H1 (cell line): ENCODE results near the gene KLHDC4. TPM values are rescaled to one million over a fixed set of nuclear protein-coding genes. Genes with fewer than 3 reads are reported as not detected.

ENCODE experiments used
- CTCF ChIA-PET: fragments of 300-600 bp; sonication (Branson Sonifier 250); formaldehyde crosslinking; loops from one replicate; lab custom pipeline; 2021; ENCODE audit not compliant: partially characterized antibody; lab: Charles Lee
- POLR2A ChIA-PET: fragments of 300-600 bp; sonication (Branson Sonifier 250); formaldehyde crosslinking; loops from one replicate; lab custom pipeline; 2021; ENCODE audit warnings: inconsistent platforms; ENCODE audit not compliant: partially characterized antibody; lab: Charles Lee
- DNase-seq, 2 experiments: peaks; one replicate each; pipeline versions ENCODE4 v3.0.0 to v3.0.0-alpha.2; 2010 to 2022; ENCODE audit warnings: low spot score in 2 of 2, low read depth in 1 of 2, mixed read lengths in 1 of 2
- FAIRE-seq: peaks from 2 replicates; lab custom pipeline; 2011; peaks lifted over from hg19 to GRCh38; lab: Jason Lieb, UNC
- H2AFZ ChIP-seq: 2 replicates; pipeline ENCODE4 v1.8.1; 2012; ENCODE audit warnings: low read length, inconsistent platforms
- H2AK5ac ChIP-seq: 2 replicates; pipeline ENCODE4 v1.6.1; 2013; ENCODE audit warnings: low read depth, low read length
- H2BK120ac ChIP-seq: replicated peaks from 2 replicates; pipeline ENCODE3; 2013; ENCODE audit warnings: low read depth, low read length, inconsistent platforms
- H2BK12ac ChIP-seq: 2 replicates; pipeline ENCODE4 v1.6.1; 2013; ENCODE audit warnings: low read depth, low read length
- H2BK15ac ChIP-seq: 2 replicates; pipeline ENCODE4 v1.6.1; 2013; ENCODE audit warnings: low read length
- H2BK20ac ChIP-seq: 2 replicates; pipeline ENCODE4 v1.6.1; 2013; ENCODE audit warnings: low read length
- H2BK5ac ChIP-seq: 2 replicates; pipeline ENCODE4 v1.6.1; 2013; ENCODE audit warnings: low read depth, low read length
- H3K14ac ChIP-seq: 2 replicates; pipeline ENCODE4 v1.6.1; 2013; ENCODE audit warnings: inconsistent platforms; ENCODE audit not compliant: insufficient read length
- H3K18ac ChIP-seq: 2 replicates; pipeline ENCODE4 v1.6.1; 2013; ENCODE audit warnings: low read length; ENCODE audit errors: extremely low read depth
- H3K23ac ChIP-seq: 2 replicates; pipeline ENCODE4 v1.6.1; 2013; ENCODE audit warnings: inconsistent platforms; ENCODE audit not compliant: insufficient read length
- H3K23me2 ChIP-seq: 2 replicates; pipeline ENCODE4 v1.6.1; 2013; ENCODE audit warnings: low read depth, low read length
- H3K27ac ChIP-seq: 2 replicates; pipeline ENCODE4 v1.6.1; 2011; ENCODE audit warnings: low read depth, low read length, inconsistent platforms
- H3K27me3 ChIP-seq, 4 experiments: replicated peaks in 1 of 4; 1 replicate in 1 of 4; 2 replicates in 3 of 4; pipeline versions ENCODE4 v1.6.1 to v1.8.1; 2011 to 2013; ENCODE audit warnings: low read length in 3 of 4, mild to moderate bottlenecking in 3 of 4, inconsistent platforms in 2 of 4, mixed read lengths in 2 of 4, moderate library complexity in 1 of 4; ENCODE audit not compliant: control insufficient read depth in 3 of 4, insufficient read depth in 3 of 4; ENCODE audit errors: extremely low read depth in 1 of 4
- H3K36me3 ChIP-seq, 4 experiments: 2 replicates each; pipeline versions ENCODE4 v1.6.1 to v1.8.1; 2011 to 2013; ENCODE audit warnings: mild to moderate bottlenecking in 4 of 4, low read length in 3 of 4, moderate library complexity in 2 of 4, control low read depth in 1 of 4, inconsistent platforms in 1 of 4; ENCODE audit not compliant: insufficient read depth in 4 of 4, control insufficient read depth in 2 of 4
- H3K4ac ChIP-seq: replicated peaks from 2 replicates; pipeline ENCODE3; 2013; ENCODE audit warnings: low read length, low read depth, mixed read lengths, inconsistent platforms; ENCODE audit not compliant: insufficient read length
- H3K4me1 ChIP-seq, 4 experiments: replicated peaks in 1 of 4; 1 replicate in 1 of 4; 2 replicates in 3 of 4; pipeline versions ENCODE4 v1.6.1 to v1.8.1; 2011 to 2013; ENCODE audit warnings: low read length in 3 of 4, inconsistent platforms in 2 of 4, mixed read lengths in 1 of 4; ENCODE audit not compliant: insufficient read depth in 4 of 4, control insufficient read depth in 3 of 4
- H3K4me2 ChIP-seq, 2 experiments: 2 replicates each; pipeline versions ENCODE4 v1.6.1 to v1.8.1; 2011 to 2013; ENCODE audit warnings: low read depth in 2 of 2, low read length in 2 of 2, control low read depth in 1 of 2, inconsistent platforms in 1 of 2, mild to moderate bottlenecking in 1 of 2; ENCODE audit not compliant: insufficient read depth in 1 of 2
- H3K4me3 ChIP-seq, 4 experiments: fragments of 200-600, 300-600 bp in 1 of 4; sonication (generic), shearing (Covaris generic), sonication (Bioruptor Twin) in 1 of 4; 2 replicates each; pipeline versions ENCODE4 v1.5.1 to v1.8.1; 2011 to 2016; ENCODE audit warnings: low read length in 4 of 4, low read depth in 3 of 4, control low read depth in 2 of 4, inconsistent platforms in 2 of 4, mild to moderate bottlenecking in 2 of 4, mixed read lengths in 1 of 4, moderate library complexity in 1 of 4; ENCODE audit not compliant: insufficient read depth in 2 of 4; ENCODE audit errors: extremely low read depth in 1 of 4
- H3K56ac ChIP-seq: replicated peaks from 2 replicates; pipeline ENCODE3; 2013; ENCODE audit warnings: low read depth, mild to moderate bottlenecking, mixed read lengths, low read length, inconsistent platforms; ENCODE audit not compliant: insufficient read length
- H3K79me1 ChIP-seq: 2 replicates; pipeline ENCODE4 v1.6.1; 2013; ENCODE audit warnings: low read depth, low read length, control low read depth
- H3K79me2 ChIP-seq, 2 experiments: 2 replicates each; pipeline versions ENCODE4 v1.6.1 to v1.8.1; 2012 to 2013; ENCODE audit warnings: low read length in 2 of 2, mild to moderate bottlenecking in 2 of 2, inconsistent platforms in 1 of 2; ENCODE audit not compliant: insufficient read depth in 2 of 2, control insufficient read depth in 1 of 2
- H3K9ac ChIP-seq, 4 experiments: replicated peaks in 1 of 4; 1 replicate in 1 of 4; 2 replicates in 3 of 4; pipeline versions ENCODE4 v1.6.1 to v1.8.1; 2011 to 2013; ENCODE audit warnings: low read depth in 3 of 4, low read length in 3 of 4, control low read depth in 2 of 4, mild to moderate bottlenecking in 2 of 4, moderate library complexity in 2 of 4, inconsistent platforms in 1 of 4; ENCODE audit errors: extremely low read depth in 1 of 4
- H3K9me3 ChIP-seq, 2 experiments: 2 replicates each; pipeline versions ENCODE4 v1.6.1 to v1.8.1; 2012 to 2013; ENCODE audit warnings: mild to moderate bottlenecking in 2 of 2, moderate library complexity in 2 of 2, control low read depth in 1 of 2, inconsistent platforms in 1 of 2, low read depth in 1 of 2, low read length in 1 of 2, mixed read lengths in 1 of 2; ENCODE audit not compliant: insufficient read depth in 2 of 2
- H4K20me1 ChIP-seq, 2 experiments: replicated peaks in 1 of 2; 2 replicates each; pipeline versions ENCODE3 to v1.8.1; 2011 to 2013; ENCODE audit warnings: inconsistent platforms in 2 of 2, low read length in 2 of 2, mild to moderate bottlenecking in 1 of 2; ENCODE audit not compliant: insufficient read depth in 2 of 2, control insufficient read depth in 1 of 2
- H4K5ac ChIP-seq: 2 replicates; pipeline ENCODE4 v1.6.1; 2013; ENCODE audit warnings: low read length, low read depth, mixed read lengths, inconsistent platforms; ENCODE audit not compliant: insufficient read length
- H4K8ac ChIP-seq: 2 replicates; pipeline ENCODE4 v1.8.0; 2013; ENCODE audit warnings: mild to moderate bottlenecking, moderate library complexity, low read length, inconsistent platforms; ENCODE audit not compliant: insufficient read depth; ENCODE audit errors: extremely low read depth
- H4K91ac ChIP-seq: replicated peaks from 2 replicates; pipeline ENCODE3; 2013; ENCODE audit warnings: low read length, mixed read lengths, inconsistent platforms; ENCODE audit not compliant: insufficient read length
- ATF2 ChIP-seq: IDR thresholded peaks from 2 replicates; pipeline ENCODE4 v1.6.1; 2012; ENCODE audit warnings: low read length, inconsistent platforms
- CHD2 ChIP-seq: IDR thresholded peaks from 2 replicates; pipeline ENCODE4 v1.6.1; 2012; ENCODE audit warnings: low read length, improper control_type of control experiment
- FOSL1 ChIP-seq: IDR thresholded peaks from 2 replicates; pipeline ENCODE4 v1.6.1; 2011; ENCODE audit warnings: mild to moderate bottlenecking, low read depth, low read length, moderate library complexity; ENCODE audit not compliant: insufficient read depth
- RAD21 ChIP-seq, 2 experiments: IDR thresholded peaks in 1 of 2; conservative IDR thresholded peaks in 1 of 2; 2 replicates each; pipeline ENCODE4 v1.6.1; 2011; ENCODE audit warnings: low read depth in 2 of 2, low read length in 2 of 2, improper control_type of control experiment in 1 of 2, inconsistent platforms in 1 of 2, mild to moderate bottlenecking in 1 of 2, moderate library complexity in 1 of 2
- RNF2 ChIP-seq: fragments of 200-900, 300-1000 bp; sonication (generic); IDR thresholded peaks from 2 replicates; pipeline ENCODE4 v1.7.1; 2016; ENCODE audit warnings: borderline replicate concordance, low read depth, mild to moderate bottlenecking, antibody characterized with exemption, low read length; ENCODE audit not compliant: poor library complexity, severe bottlenecking; ENCODE audit errors: missing control alignments
- TAF7 ChIP-seq: optimal IDR thresholded peaks from 2 replicates; pipeline ENCODE3; 2011; ENCODE audit warnings: low read depth, mild to moderate bottlenecking, inconsistent platforms, low read length, moderate library complexity, borderline replicate concordance
- YY1 ChIP-seq: IDR thresholded peaks from 2 replicates; pipeline ENCODE4 v1.6.1; 2011; ENCODE audit warnings: low read depth, mild to moderate bottlenecking, low read length
- WGBS, 2 experiments: shearing (Covaris generic) in 1 of 2; methylation state at CpG; one replicate each; pipeline versions ENCODE4 v1.1.6 to v1.1.7; 2013 to 2015; ENCODE audit warnings: low lambda C conversion rate in 2 of 2, mixed read lengths in 2 of 2, inconsistent platforms in 1 of 2, low coverage in 1 of 2, missing lambda C conversion rate in 1 of 2; ENCODE audit not compliant: insufficient replicate concordance in 2 of 2, insufficient coverage in 1 of 2, insufficient read length in 1 of 2; ENCODE audit errors: extremely low coverage in 1 of 2, missing lambda C conversion rate in 1 of 2; 5-methylcytosine and 5-hydroxymethylcytosine counted together
- polyA plus RNA-seq, 7 experiments: library from polyadenylated mRNA; depleted of rRNA in 3 of 7; stranded (reverse) in 5 of 7; unstranded in 2 of 7; fragments of >200 nt in 5 of 7; fragments of 200-250 nt in 2 of 7; gene quantifications; 1 replicate in 5 of 7; 2 replicates in 1 of 7; 4 replicates in 1 of 7; pipeline versions ENCODE4 v1.2.1 to v1.2.3, GENCODE V29; 2011 to 2013; ENCODE audit warnings: missing spikeins in 2 of 7, mixed read lengths in 2 of 7
- total RNA-seq: library from RNA; stranded (reverse); fragmentation: NEBNext Ultra II Directional; extraction: Animal tissue kit (Norgen Biotek cat#: 25700); gene quantifications from 2 replicates; pipeline ENCODE4 v1.2.1, GENCODE V29; 2021

The KLHDC4 gene
- total and polyA plus RNA-seq, 2 of the 8 experiments (the other 6 are each of a cell fraction or from before 2014, with no cell fraction given): 23.7 to 63.9 TPM

- peak in 1 of 2 experiments; percentile 80 for DNase-seq
- Histone ChIP-seq H4K91ac (no peak overlapping the region), H3K9ac (no peak overlapping the region), H3K4me1 (peaks cover 0 to 3% (median 0%) of the 10 kb centered on the region in 4 experiments; a peak in 2 of 7 replicates), H2BK12ac (no peak overlapping the region), H2BK20ac (no peak overlapping the region), H3K23ac (no peak overlapping the region), H2AK5ac (no peak overlapping the region), H3K79me2 (no peaks in the 10 kb centered on the region; a peak in 1 of 4 replicates), H2BK120ac (no peak overlapping the region), H3K27ac (no peak overlapping the region), H3K23me2 (no peaks in the 10 kb centered on the region), H3K4me3 (no peak overlapping the region), H2AFZ (no peak overlapping the region), H3K4me2 (no peak overlapping the region), H3K36me3 (peaks cover 6 to 19% (median 11%) of the 10 kb centered on the region in 4 experiments; a peak in 6 of 8 replicates), H4K8ac (no peak overlapping the region), H3K79me1 (peaks cover 5% of the 10 kb centered on the region; the same call in 1 of the 2 replicates), H3K4ac (no peak overlapping the region), H3K27me3 (no peaks in the 10 kb centered on the region), H2BK15ac (no peak overlapping the region), H3K18ac (no peak overlapping the region), H4K5ac (no peak overlapping the region), H2BK5ac (no peak overlapping the region), H4K20me1 (peaks cover 4 to 13% of the 10 kb centered on the region in 2 experiments), H3K56ac (no peak overlapping the region), H3K14ac (no peak overlapping the region), H3K9me3 (no peaks in the 10 kb centered on the region)
- FAIRE-seq: no peak
- CTCF ChIA-PET: interaction anchor here (0.7 to 3.3 kb wide), 30 partner anchors 11 to 306 kb away, joined by 3 to 47 read pairs (median 4); no protein-coding TSS in a partner anchor
- WGBS, 2 experiments: 71% methylated on average over 19 of the region's 19 CpGs; no CpG with 5 or more reads in 1 of the 2 experiments
- POLR2A ChIA-PET: interaction anchor here (1.0 kb wide), 2 partner anchors 40 to 138 kb away, joined by 3 read pairs; no protein-coding TSS in a partner anchor
- peak; percentile 25; the same call in 1 of the 2 replicates for TF ChIP-seq YY1
- no peak for TF ChIP-seq RNF2
- TF ChIP-seq TAF7: no peak
- no peak for TF ChIP-seq ATF2
- TF ChIP-seq FOSL1: no peak
- peak; percentile 46 to 58 for TF ChIP-seq RAD21 (IDR thresholded peaks at IDR 0.05 in 1 of 2, conservative IDR thresholded peaks at IDR 0.05 in 1 of 2; ENCODE audit: low read depth in 2 of 2, low read length in 2 of 2)
- no peak for TF ChIP-seq CHD2
These were observed 63.4 kb downstream of the KLHDC4 start for GRCh38 chr16:87702325-87702811.
